IPS-NIHi7 (cell line): ENCODE data around the gene MEGF9.

ENCODE experiments used
- DNase-seq: peaks from one replicate; pipeline ENCODE4 v3.0.0; 2012; ENCODE audit warnings: mixed read lengths; ENCODE audit errors: extremely low spot score

Gene MEGF9

GRCh38 chr9:120733190-120733589, 18.9 kb upstream of the MEGF9 start:
- DNase-seq = no peak

- DNase-seq = peak; percentile 59
Measured at GRCh38 chr9:120730654-120731514, 16.6 kb upstream of the MEGF9 start.

GRCh38 chr9:120729791-120730241, 15.5 kb upstream of the MEGF9 start:
- DNase-seq = peak; percentile 77

GRCh38 chr9:120726484-120726883, 12.2 kb upstream of the MEGF9 start:
- no peak for DNase-seq

GRCh38 chr9:120725907-120726306, 11.6 kb upstream of the MEGF9 start:
- DNase-seq = no peak

GRCh38 chr9:120724757-120725400, 10.6 kb upstream of the MEGF9 start:
- DNase-seq = no peak

GRCh38 chr9:120723565-120723964, 9.3 kb upstream of the MEGF9 start:
- DNase-seq = no peak

- DNase-seq = no peak
Measured at GRCh38 chr9:120720404-120720803, 6.1 kb upstream of the MEGF9 start.

GRCh38 chr9:120718316-120718715, 4.0 kb upstream of the MEGF9 start:
- no peak for DNase-seq

GRCh38 chr9:120717176-120717575, 2.9 kb upstream of the MEGF9 start:
- no peak for DNase-seq

GRCh38 chr9:120716483-120716882, 2.2 kb upstream of the MEGF9 start:
- DNase-seq = no peak

- peak; percentile 51 for DNase-seq
Measured at GRCh38 chr9:120715389-120715924, 1.2 kb upstream of the MEGF9 start.

- DNase-seq = no peak
Measured at GRCh38 chr9:120714846-120715388, 647 bp upstream of the MEGF9 start.

- peak; percentile 45 for DNase-seq
Measured at GRCh38 chr9:120713257-120714087, 798 bp downstream of the MEGF9 start.

- DNase-seq = no peak
Measured at GRCh38 chr9:120712539-120713031, 1.7 kb downstream of the MEGF9 start.

GRCh38 chr9:120711841-120712538, 2.3 kb downstream of the MEGF9 start:
- DNase-seq = no peak

GRCh38 chr9:120711354-120711753, 2.9 kb downstream of the MEGF9 start:
- DNase-seq = no peak

- peak; percentile 35 for DNase-seq
Measured at GRCh38 chr9:120710110-120710981, 3.9 kb downstream of the MEGF9 start.

GRCh38 chr9:120708526-120709224, 5.6 kb downstream of the MEGF9 start:
- DNase-seq = no peak
